Hematopoietic multipotent progenitor cell treated with erythropoietin and hydrocortisone succinate and interleukin-3 and kit ligand, for 6 days (in vitro differentiated cells): ENCODE measurements around the gene CLCA1.

ENCODE experiments used
- DNase-seq: peaks from one replicate; pipeline ENCODE4 v3.0.0-alpha.2; 2015

CLCA1 gene

DNA sequence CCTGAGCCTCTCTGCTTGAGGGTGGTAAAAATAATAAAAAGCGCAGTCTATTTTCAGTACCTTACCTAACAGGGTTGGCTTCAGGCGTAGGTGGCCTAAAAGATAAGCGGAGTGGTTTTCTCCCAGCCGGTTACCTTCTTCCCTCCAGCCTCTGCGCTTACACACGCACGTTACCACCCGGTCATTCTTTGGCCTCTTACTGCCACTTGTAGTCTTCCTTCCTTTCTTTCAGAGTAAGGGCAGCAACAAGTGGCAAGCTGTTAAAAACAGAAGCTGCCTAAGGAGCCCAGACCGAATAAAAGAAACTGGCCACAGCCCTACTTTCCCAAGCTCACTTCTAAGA is 35.4 kb downstream of the CLCA1 start:
- DNase-seq = peak; percentile 46

- no peak for DNase-seq
These were observed 36.3 kb downstream of the CLCA1 start for GRCh38 chr1:86504895-86505563.

GRCh38 chr1:86505564-86505902 is 36.8 kb downstream of the CLCA1 start:
- DNase-seq = no peak

DNA sequence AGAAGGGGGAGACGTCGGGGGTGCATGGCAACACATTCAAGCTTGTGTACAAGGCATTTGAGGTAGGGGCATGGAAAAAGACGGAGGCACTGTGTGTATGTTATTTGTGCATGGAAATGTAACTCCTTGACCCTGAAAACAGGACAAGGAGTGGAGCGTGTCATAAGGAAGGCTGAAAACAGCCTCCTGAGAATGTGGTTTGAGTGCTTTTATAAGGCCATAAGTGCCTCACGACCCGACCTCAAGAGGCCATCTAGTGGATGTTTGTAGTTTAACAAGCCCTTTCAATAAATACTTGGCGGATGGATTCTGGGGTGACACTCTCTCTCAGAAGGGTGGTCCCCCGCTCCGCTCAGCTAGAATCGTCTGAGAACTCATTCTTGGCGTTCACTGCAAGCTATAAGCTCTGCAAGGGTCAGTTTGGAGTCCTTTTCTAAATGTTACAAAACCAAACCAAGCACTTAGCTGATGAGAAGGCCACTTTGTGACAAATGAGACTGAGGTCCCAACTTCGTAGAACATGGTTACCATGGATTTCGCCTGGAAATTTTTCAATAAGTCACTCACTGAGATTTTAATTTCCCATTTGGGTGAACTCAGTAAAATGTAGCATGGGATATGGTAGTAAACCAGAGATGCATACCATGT is 39.3 kb downstream of the CLCA1 start:
- DNase-seq = peak; percentile 57

DNA sequence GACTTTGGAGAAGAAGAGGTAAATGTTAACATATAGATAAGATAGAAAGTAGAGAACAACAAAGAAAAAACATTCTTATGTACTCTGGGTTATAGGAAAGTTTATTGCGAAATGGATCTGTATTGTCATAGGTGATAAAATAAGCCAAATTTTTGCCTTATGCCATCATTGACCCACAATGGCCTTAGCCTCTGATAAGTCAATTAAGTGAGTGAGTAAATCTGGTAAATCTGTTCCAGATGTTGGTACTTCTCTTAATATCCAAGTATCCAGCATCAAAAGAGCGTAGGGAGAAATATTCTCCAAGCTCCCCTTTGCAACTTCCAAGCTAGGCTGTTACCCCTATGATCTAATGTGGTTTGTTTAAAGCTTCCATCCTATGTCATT is 39.8 kb downstream of the CLCA1 start:
- no peak for DNase-seq

- DNase-seq = peak; percentile 35
These were observed 46.9 kb downstream of the CLCA1 start for GRCh38 chr1:86515597-86515996.

DNA sequence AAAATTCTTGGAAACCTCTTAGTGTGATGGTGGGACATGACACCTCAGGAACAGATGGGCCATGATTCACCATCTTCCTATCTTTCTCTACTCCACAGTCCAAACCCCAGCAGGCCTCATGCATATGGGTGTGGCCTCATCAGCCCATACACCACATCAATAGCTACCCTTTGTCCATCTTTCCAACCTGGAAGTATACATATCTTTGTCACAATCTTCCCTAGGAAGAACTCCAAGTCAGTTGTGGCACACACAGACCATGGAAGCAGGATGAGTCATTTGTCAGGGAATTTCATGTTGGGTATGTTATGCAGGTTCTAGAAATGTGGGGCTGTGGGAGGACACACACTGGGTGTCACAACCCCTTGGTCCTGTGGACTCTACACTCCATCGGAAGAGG is 47.6 kb downstream of the CLCA1 start:
- no peak for DNase-seq

DNA sequence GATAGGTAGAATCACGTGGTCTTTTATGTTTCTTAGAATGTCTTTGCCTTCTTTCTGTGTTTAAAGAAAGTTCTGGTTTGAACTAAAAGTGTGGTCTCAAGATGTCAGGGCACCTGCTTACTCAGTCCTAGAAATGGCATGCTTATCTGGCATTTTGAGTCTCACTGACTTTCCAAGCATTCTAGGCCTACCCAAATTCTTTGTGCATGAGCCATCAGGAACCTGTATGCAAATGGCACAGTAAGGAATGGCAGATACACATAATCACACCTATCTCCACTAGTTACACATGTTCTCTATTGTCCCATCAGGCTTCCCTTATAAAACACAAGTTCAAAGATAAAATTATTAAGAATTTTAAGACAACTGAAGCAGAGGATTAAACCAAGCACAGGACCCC is 48.6 kb downstream of the CLCA1 start:
- no peak for DNase-seq

DNA sequence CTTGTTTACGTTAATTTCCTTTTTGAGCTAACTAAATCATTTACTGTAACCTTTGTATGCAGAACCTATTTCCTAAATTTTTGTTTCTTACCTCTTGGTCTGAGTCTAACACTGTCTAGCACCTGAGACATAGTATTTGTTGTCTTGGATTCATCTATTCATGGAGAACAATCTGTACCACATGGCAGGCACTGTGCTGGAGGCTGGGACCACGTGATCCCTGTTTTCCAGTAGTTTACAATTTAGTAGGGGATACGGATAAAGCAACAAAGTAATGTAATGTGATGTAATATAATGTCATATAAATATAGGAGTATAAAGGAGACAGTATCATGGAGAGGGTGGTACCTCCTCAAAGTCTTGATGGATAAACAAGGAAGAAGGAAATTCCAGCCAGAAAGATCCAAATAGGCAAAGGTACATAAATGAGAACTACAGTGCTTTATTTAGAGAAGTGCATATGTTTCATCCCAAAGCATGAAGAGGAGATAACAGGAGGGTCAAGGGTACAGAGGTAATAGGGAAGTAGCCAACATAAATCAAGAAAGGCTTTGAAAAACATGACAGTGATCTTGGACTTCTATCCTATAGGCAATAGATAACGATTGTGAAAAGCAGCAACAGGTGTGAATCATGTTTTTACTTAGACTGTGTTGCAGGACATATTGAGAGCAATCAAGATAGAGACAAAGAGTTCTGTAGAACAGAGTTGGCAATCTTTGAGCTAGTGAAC is 52.2 kb downstream of the CLCA1 start:
- DNase-seq = no peak

DNA sequence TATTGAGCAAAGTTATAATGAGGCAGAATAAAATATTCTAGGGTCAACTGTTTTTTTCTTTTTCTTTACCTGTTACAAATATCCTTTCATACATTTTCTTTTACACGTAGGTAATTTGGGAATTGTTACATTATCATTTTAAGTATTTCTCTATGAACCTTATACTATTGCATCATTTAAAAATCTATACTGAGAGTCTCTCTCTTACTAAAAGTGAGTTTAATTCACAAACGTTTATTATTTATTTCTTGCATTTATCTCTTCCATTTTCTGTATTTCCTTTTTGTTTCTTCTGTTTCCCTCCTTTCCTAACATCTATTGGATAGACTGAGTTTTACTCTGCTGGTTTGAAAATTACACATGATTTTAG is 52.8 kb downstream of the CLCA1 start:
- no peak for DNase-seq

- no peak for DNase-seq
These were observed 53.5 kb downstream of the CLCA1 start for GRCh38 chr1:86522240-86522639.

- no peak for DNase-seq
These were observed 55.1 kb downstream of the CLCA1 start for GRCh38 chr1:86523670-86524354.

- no peak for DNase-seq
These were observed 58.6 kb downstream of the CLCA1 start for GRCh38 chr1:86527306-86527705.

- DNase-seq = no peak
These were observed 61.6 kb downstream of the CLCA1 start for GRCh38 chr1:86530211-86530845.

DNA sequence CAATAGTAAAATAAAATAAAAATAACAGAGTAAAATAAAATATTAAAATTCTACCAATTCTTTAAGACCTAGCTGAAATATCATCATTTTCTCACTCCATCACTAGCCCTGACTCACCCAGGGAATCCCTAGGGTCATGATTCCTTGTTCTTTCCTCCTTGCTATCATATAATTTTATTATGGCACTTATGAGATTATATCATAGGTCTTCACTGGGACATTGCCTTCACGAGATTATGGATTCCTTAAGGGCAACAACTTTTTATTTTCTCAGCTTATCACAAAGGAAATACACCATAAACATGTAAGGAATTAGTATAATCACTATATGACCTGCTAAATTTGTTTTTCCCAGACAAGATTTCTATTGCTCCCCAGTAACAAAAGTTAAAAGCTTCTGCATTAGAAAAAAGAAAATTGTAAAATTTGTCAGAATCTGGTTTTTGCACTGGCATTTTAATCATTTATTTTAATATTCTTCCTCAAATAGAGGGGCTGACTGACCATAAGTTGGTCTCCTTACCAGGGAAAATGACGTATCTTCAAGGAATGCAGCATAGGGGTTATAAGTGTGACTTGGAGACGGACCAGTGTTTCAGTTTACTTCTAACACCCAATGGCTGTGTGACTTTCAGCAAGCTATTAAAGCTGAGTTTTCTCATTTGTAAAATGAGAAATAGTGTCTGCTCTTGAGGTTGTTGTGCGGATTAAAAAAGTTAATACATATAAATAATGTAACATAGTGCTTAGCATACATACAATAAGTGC is 69.4 kb downstream of the CLCA1 start:
- DNase-seq = no peak

DNA sequence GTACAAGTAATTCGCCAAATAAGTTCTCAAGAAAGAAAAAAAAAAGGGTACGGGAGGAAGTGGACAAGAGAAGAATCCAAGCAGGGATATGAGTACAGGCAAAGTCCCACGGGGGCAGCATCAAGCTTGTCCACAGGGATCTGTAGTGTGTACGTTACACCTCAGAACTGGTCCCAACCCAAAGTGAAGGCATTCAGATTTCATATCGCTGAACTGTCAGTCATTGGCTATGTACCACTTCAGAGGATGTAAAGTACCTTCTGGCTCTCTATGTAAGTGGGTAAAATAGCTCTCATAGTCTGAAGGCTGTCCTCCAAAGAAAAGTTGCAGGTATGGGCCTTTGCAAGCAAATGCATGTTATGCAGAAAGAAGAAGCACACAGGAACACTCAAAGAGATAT is 70.0 kb downstream of the CLCA1 start:
- no peak for DNase-seq

GRCh38 chr1:86541859-86542258 is 73.1 kb downstream of the CLCA1 start:
- DNase-seq = no peak

DNA sequence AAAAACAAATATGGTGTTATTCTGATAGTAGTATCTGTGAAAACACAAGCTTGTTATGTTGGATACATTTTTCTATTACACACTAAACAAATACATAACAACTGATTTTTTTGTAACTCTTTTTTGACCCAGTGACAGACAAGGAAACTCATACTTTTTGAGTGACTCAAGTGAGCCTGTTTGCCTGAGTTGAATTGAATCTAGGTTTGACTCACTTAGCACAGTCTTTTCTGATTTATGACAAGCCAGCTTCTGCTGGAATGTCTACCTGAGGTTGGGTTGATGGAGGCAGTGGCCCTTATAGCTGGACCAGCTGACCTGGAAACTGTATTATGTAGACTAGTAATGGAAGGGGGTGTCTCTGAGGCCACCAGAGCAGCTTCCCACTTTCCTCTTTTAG is 73.9 kb downstream of the CLCA1 start:
- no peak for DNase-seq

DNA sequence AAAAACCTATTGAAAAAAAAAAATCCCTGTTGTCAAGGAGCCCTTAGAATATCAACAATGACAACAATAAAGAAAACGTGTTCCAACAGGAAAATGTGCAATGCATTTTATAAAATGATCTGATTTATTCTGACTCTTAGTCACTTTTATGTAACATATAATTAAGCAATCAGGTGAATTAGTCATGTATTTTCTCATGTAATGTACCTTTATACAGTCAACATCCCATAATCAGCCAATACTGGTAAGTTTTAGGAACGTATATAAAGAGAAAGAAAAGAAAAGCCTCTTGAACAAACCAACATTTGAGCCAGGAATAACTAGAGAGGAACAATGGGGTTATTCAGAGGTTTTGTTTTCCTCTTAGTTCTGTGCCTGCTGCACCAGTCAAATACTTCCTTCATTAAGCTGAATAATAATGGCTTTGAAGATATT is 78.1 kb downstream of the CLCA1 start, which contains the start of gene CLCA4:
Gene CLCA4, plus strand, starts transcription at position 292 of the 435 bp plus-strand sequence. Its CDS starts 42 bp downstream, at position 334.
- DNase-seq = no peak

- DNase-seq = no peak
These were observed 80.1 kb downstream of the CLCA1 start for GRCh38 chr1:86548839-86549238.
